ENCODE results near the gene POU2F2. TPM values are rescaled to one million over a fixed set of nuclear protein-coding genes. Genes with fewer than 3 reads are reported as not detected.

Gene POU2F2
- total RNA-seq, 4 donors from 2014 or later = 0.56 to 3.2 (median 1.5) TPM

DNA sequence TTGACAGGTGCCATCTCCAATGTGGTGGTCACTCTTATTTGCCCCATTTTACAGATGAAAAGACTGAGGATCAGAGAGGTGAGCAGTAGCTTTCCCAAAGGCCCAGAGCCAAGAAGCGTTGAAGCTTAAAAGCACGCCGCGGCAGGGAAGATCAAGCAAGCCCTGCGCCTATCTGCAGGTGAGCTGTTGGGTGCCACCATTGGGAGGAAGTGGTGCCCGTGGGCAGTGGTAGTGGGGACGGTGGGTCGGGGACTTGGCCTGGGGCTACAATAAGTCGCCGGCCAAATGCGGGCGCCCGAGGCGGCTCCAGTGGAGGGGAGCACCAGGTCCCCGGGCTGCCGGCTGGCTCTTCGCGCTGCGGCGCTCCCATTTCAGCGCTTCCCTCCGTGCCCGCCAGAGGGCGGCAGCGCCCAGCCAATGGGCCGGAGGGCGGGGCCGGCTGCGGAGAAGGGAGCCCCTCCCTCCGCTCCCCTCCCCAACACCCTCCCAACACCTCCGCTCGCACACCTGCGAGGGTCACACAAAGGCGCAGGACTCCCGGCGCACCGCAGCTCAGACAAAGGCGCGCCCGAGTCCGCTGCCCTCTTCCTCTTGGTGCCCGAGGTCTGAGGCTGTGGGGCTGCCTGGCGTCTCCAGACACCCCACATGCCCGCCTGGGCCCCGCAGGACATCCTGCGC lies 744 bp upstream of the POU2F2 start:
- ATAC-seq (ENCODE audit: low FRiP score) (peak; percentile 58), DNase-seq (ENCODE audit: low spot score) (peak; percentile 30)
- TF ChIP-seq, protein P1, sequence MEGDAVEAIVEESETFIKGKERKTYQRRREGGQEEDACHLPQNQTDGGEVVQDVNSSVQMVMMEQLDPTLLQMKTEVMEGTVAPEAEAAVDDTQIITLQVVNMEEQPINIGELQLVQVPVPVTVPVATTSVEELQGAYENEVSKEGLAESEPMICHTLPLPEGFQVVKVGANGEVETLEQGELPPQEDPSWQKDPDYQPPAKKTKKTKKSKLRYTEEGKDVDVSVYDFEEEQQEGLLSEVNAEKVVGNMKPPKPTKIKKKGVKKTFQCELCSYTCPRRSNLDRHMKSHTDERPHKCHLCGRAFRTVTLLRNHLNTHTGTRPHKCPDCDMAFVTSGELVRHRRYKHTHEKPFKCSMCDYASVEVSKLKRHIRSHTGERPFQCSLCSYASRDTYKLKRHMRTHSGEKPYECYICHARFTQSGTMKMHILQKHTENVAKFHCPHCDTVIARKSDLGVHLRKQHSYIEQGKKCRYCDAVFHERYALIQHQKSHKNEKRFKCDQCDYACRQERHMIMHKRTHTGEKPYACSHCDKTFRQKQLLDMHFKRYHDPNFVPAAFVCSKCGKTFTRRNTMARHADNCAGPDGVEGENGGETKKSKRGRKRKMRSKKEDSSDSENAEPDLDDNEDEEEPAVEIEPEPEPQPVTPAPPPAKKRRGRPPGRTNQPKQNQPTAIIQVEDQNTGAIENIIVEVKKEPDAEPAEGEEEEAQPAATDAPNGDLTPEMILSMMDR (IDR thresholded peaks at IDR 0.05) = peak in 2 of 3 donors; percentile 68 to 83

DNA sequence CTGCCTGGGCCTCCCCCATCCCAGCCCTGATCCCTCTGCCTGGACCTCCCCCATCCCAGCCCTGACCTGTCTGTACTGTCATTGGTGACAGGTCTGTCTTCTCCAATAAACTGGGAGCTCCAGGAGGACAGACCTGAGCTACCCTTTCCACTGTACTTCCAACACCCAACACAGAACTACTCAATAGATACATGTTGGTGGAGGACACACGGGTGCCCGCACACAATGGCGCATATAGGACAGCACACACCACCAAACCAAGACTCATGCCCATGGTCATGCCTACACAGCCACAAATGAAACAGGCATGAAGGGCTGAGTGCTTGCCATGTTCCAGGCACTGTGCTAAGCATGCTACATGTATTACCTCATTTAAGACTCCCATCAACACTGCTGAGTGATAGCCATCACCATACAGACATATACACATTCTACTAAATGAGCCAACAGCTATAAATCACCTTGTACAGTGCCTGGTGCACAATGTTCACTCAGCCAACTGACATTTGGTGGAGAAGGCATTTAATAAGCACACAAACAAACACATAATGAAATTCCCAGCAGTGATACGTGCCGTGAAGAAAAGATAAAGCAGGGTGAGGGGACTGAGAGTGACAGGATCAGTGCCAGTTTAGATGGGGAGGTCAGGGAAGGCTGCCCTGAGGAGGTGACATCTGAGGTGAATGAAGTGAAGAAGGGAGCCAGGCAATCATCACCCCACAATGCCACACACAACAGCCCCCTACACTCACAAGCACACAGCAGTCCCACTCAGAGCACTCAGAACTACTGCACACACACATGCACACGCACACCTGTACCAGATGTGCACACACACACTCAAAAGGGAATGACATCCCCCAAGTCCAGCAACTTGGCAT lies 857 bp downstream of the POU2F2 start:
- DNase-seq (ENCODE audit: low spot score) = no peak
- TF ChIP-seq, protein P1 (IDR thresholded peaks at IDR 0.05) = no peak
- ATAC-seq (ENCODE audit: low FRiP score) = no peak

DNA sequence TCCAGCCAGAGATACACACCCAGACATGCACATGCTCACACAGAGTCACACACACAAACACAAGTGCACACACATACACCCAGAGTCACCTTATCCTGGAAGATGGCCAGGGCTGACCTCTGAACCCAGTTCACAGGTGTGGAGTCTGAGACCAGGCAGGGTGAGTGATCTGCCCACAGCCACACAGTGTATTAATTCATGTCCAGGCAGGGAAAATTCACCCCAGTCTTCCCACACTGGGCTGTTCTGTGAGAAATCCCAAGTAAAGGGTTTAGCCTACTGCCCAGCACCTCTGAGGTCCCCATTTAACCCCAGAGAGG lies 2.0 kb downstream of the POU2F2 start:
- DNase-seq (ENCODE audit: low spot score) (no peak), ATAC-seq (ENCODE audit: low FRiP score) (no peak)
- TF ChIP-seq, protein P1 (IDR thresholded peaks at IDR 0.05) = no peak

DNA sequence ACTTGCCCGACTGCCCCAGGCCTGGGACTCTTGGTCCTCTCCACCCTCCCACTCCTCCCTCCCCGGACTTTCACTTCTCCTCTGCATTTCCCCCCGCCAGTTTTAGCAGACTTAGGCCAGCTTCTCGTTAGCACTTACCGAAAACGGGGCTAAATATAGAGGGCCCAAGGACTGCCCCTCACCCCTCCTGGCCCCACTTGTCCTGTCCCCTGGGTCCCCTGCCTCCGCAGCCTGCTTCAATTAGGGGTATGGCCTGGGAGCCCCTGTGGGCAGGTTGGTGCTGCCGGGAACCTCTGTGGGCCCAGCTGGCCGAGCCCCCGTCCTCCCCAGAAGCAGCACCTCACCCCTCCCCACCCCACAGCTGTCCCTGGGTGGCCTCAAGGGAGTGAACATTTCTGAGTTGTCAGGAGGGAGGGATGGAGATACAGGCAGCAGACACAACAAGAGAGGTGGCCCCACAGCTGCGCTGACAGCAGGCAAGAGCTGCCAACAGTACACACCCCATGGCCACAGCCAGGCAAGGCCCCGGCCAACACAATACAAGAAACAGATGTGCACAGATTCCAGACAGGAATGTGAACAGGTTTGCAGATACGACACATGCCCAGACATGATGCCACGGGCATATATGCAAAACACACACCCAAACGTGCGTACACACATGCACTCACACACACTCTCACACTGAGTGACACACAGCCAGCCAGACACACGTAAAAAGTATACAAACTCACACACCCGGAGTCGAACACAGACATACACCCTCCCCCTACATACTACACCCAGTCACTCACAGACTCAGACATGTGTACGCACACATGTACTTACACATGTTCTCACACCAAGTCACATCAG lies 2.6 kb downstream of the POU2F2 start:
- no peak for ATAC-seq (ENCODE audit: low FRiP score)
- TF ChIP-seq, protein P1 (IDR thresholded peaks at IDR 0.05) = no peak
- no peak for DNase-seq (ENCODE audit: low spot score)

DNA sequence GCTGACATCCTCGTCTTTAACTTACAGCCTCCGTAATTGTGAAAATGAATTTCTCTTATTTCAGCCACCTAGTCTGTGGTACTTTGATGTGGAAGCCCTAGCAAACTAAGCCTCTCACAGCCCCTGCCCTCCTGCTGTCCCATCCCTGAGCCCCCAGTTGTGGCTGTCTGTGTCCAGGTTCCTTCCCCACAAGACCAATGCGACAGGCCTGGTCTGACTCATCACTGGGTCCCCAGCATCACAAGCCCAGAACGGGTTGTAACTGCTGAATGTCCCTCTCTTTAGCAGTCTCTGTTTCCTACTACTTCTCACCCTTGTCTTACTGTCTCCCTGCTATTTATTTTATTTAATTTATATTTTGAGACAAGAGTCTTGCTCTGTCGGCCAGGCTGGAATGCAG lies 5.7 kb downstream of the POU2F2 start:
- TF ChIP-seq, protein P1 (IDR thresholded peaks at IDR 0.05) = no peak
- ATAC-seq (ENCODE audit: low FRiP score) (no peak), DNase-seq (ENCODE audit: low spot score) (no peak)

DNA sequence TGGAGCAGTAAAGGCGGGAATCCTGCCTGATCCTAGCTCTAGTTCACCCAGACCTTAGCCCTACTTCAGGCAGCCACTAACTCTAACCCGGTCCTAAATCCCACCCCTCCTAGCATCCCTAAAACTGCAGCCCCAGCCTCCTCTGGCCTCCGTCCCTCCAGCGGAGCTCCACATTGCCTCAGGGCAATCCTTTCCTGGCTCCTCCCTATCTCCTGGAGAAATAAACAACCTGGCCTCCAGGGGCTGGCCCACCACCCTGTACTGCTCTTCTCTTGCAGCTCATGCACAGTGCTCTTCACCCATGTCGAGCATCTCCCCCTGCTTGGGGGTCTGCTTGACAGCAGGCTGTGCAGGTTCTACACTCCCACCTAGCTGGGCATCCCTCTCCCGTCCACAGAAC lies 6.7 kb downstream of the POU2F2 start:
- ATAC-seq (ENCODE audit: low FRiP score) (no peak), DNase-seq (ENCODE audit: low spot score) (no peak)
- TF ChIP-seq, protein P1 (IDR thresholded peaks at IDR 0.05) = no peak
